Suprapubic skin (tissue), 3 donors: ENCODE measurements around the gene ISG20L2.

Source experiments
- CTCF ChIP-seq, 2 donors: fragments of 200-600 bp in 1 of 2; fragments of 450-650 bp in 1 of 2; sonication (generic) in 1 of 2; IDR thresholded peaks; one replicate each; pipeline ENCODE4 v1.5.1; 2016 to 2019; ENCODE audit warnings: antibody characterized with exemption in 2 of 2, mild to moderate bottlenecking in 1 of 2, moderate library complexity in 1 of 2
- POLR2A ChIP-seq, 2 donors: fragments of 450-650 bp; IDR thresholded peaks; one replicate each; pipeline ENCODE4 v1.6.1; 2017; ENCODE audit warnings: antibody characterized with exemption in 2 of 2, mild to moderate bottlenecking in 2 of 2, moderate library complexity in 2 of 2

- TF ChIP-seq CTCF (IDR thresholded peaks at IDR 0.05): no peak
- TF ChIP-seq POLR2A (IDR thresholded peaks at IDR 0.05): no peak
Measured at GRCh38 chr1:156772728-156773497, 44.3 kb upstream of the ISG20L2 start.
